CD4-positive, alpha-beta T cell (primary cell): Measurements from ENCODE around the gene EIF1AD. TPM values are rescaled to one million over a fixed set of nuclear protein-coding genes. Genes with fewer than 3 reads are reported as not detected.

Experiments
- ATAC-seq: fragments of 200-7000 bp; cut with Tn5 transposase; one replicate; pipeline ENCODE4 v1.10.0; 2022; ENCODE audit warnings: mild to moderate bottlenecking; ENCODE audit not compliant: poor library complexity
- CTCF ChIA-PET: fragments of 350-600 bp; sonication (Branson Sonifier 250); formaldehyde crosslinking; loops from one replicate; lab custom pipeline; 2021; ENCODE audit warnings: antibody characterized with exemption, inconsistent platforms; lab: Charles Lee
- POLR2A ChIA-PET: fragments of 350-600 bp; sonication (Branson Sonifier 250); formaldehyde crosslinking; loops from one replicate; lab custom pipeline; 2021; ENCODE audit warnings: antibody characterized with exemption, inconsistent platforms; lab: Charles Lee
- DNase-seq, 14 experiments: peaks; one replicate each; pipeline ENCODE4 v3.0.0-alpha.2; 2013 to 2020; ENCODE audit warnings: mixed read lengths in 2 of 14
- H3K27ac ChIP-seq, 2 donors: one replicate each; pipeline versions ENCODE4 v1.5.1 to v1.7.0; 2013; ENCODE audit warnings: low read length in 2 of 2, low read depth in 1 of 2, mild to moderate bottlenecking in 1 of 2
- H3K27me3 ChIP-seq, 2 experiments: 1 replicate in 1 of 2; 2 replicates in 1 of 2; pipeline versions ENCODE4 v1.6.1 to v1.7.0; 2013; ENCODE audit warnings: low read length in 2 of 2, control low read depth in 1 of 2, mild to moderate bottlenecking in 1 of 2, moderate library complexity in 1 of 2; ENCODE audit not compliant: insufficient read depth in 2 of 2, control insufficient read depth in 1 of 2
- H3K36me3 ChIP-seq: one replicate; pipeline ENCODE4 v1.6.1; 2013; ENCODE audit warnings: low read length, control low read depth; ENCODE audit not compliant: insufficient read depth
- H3K4me1 ChIP-seq: one replicate; pipeline ENCODE4 v1.6.1; 2013; ENCODE audit warnings: low read length, control low read depth; ENCODE audit not compliant: insufficient read depth
- H3K4me3 ChIP-seq: one replicate; pipeline ENCODE4 v1.5.1; 2013; ENCODE audit warnings: mild to moderate bottlenecking, low read length, moderate library complexity
- H3K9me3 ChIP-seq, 2 experiments: 1 replicate in 1 of 2; 2 replicates in 1 of 2; pipeline versions ENCODE4 v1.6.1 to v1.7.0; 2013; ENCODE audit warnings: low read length in 2 of 2, mild to moderate bottlenecking in 2 of 2, control low read depth in 1 of 2, moderate library complexity in 1 of 2; ENCODE audit not compliant: control insufficient read depth in 1 of 2, insufficient read depth in 1 of 2
- H3K27ac Mint-ChIP-seq: one replicate; pipeline ENCODE4 v1.8.0; 2020; ENCODE audit warnings: mixed read lengths
- H3K27me3 Mint-ChIP-seq: one replicate; pipeline ENCODE4 v1.8.0; 2021; ENCODE audit warnings: mixed read lengths
- H3K36me3 Mint-ChIP-seq: one replicate; pipeline ENCODE4 v1.8.0; 2021; ENCODE audit warnings: low read depth, mixed read lengths
- H3K4me1 Mint-ChIP-seq: one replicate; pipeline ENCODE4 v1.8.0; 2021; ENCODE audit warnings: low read depth, mixed read lengths
- H3K4me3 Mint-ChIP-seq: one replicate; pipeline ENCODE4 v1.8.0; 2020; ENCODE audit warnings: mild to moderate bottlenecking, mixed read lengths
- H3K9me3 Mint-ChIP-seq: one replicate; pipeline ENCODE4 v1.8.0; 2020; ENCODE audit warnings: mixed read lengths
- CTCF ChIP-seq: fragments of 200-600 bp; IDR thresholded peaks from one replicate; pipeline ENCODE4 v1.8.0; 2022; ENCODE audit warnings: antibody characterized with exemption, mild to moderate bottlenecking
- intact Hi-C, 2 experiments: fragments of 100-400 bp; cut with DNase I in 1 of 2; cut with micrococcal nuclease in 1 of 2; formaldehyde crosslinking; loops; one replicate each; pipeline versions ENCODE4 v1.15.1 to v1.9.0; 2023 to 2025; cut with DNase I, micrococcal nuclease
- total RNA-seq, 174 experiments: library from RNA in 2 of 174; stranded (reverse) in 2 of 174; gene quantifications; one replicate each; pipeline ENCODE4 v1.2.3 and lab custom pipeline; 2021 to 2026

EIF1AD gene
- total RNA-seq, 2 experiments from 2014 or later = 88.2 to 94.1 TPM

GRCh38 chr11:66048547-66049323 lies 46.8 kb upstream of the EIF1AD start, which contains the start of gene GAL3ST3:
GAL3ST3 (minus strand) TSS chr11:66049161; CDS start chr11:66045415, 3,746 bp downstream.
- peaks cover 5% of the 10 kb centered on the region for H3K27me3 Mint-ChIP-seq
- Histone ChIP-seq H3K36me3 (peaks cover 7% of the 10 kb centered on the region), H3K9me3 (no peaks in the 10 kb centered on the region), H3K4me3 (no peak within 1 kb of the TSS), H3K4me1 (peaks cover 49% of the 10 kb centered on the region), H3K27ac (no peak within 1 kb of the TSS), H3K27me3 (no peaks in the 10 kb centered on the region)
- H3K4me1 Mint-ChIP-seq = peaks cover 42% of the 10 kb centered on the region
- no peak for ATAC-seq
- ChIA-PET CTCF (interaction anchor here (1.2 kb wide), 1 partner anchor 26 kb away, joined by 6 read pairs; no protein-coding TSS in a partner anchor), POLR2A (no interaction called here)
- intact Hi-C loops = loop anchor here in 1 of 2 experiments (10.0 kb wide), 1 partner anchor 334 kb away; the partner anchor contains the start of gene KAT5
- no peak for TF ChIP-seq CTCF
- H3K9me3 Mint-ChIP-seq = no peaks in the 10 kb centered on the region
- peak within 1 kb of the TSS; percentile 24 for H3K27ac Mint-ChIP-seq
- DNase-seq = peak in 2 of 14 experiments; percentile 17 to 36
- H3K36me3 Mint-ChIP-seq = peaks cover 23% of the 10 kb centered on the region
- peak within 1 kb of the TSS; percentile 46 for H3K4me3 Mint-ChIP-seq

DNA sequence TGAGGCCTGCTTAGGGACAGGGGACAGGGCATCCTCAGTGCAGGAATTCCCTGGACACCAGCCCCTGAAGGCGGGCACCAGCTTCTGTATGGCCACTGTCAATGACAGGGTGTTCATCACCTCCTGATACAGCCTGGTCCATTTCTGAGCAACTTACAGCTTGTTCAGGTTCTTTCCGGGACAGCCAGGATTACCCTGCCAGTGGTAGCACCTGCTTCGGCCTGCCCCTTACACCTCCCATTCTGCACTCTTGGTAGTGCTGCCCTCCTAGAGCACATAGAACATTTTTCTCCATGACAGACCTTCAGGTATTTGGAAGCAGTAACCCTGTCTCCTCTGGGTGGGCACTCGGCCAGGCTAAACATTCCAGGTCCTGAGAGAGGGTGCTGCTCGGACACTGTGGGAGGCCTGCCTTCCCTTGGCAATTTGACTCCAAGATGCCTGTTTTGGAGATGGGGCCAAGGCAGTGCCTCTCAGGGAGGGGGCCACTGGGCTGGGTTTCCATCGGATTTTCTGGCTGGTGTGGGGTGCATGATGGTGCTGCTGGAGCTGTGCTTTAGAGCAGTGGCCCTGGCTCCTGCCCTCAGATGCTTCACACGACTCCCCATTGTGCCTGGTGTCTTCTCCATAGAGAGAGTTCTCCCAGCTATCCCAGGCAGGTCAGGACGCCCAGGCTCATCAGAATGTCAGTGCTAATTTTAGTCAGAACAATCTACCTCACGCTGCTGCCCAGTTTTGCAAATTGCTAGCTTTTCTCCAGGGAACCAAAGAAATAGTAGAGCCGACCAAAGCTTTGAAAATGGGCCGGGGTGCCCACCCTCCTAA lies 45.8 kb upstream of the EIF1AD start:
- H3K27ac Mint-ChIP-seq = no peak overlapping the region
- DNase-seq = no peak
- H3K4me3 Mint-ChIP-seq = no peak overlapping the region
- H3K9me3 Mint-ChIP-seq = no peaks in the 10 kb centered on the region
- no peak for TF ChIP-seq CTCF
- peaks cover 36% of the 10 kb centered on the region for H3K4me1 Mint-ChIP-seq
- POLR2A ChIA-PET = no interaction called here
- H3K36me3 Mint-ChIP-seq = peaks cover 16% of the 10 kb centered on the region
- Histone ChIP-seq H3K36me3 (no peaks in the 10 kb centered on the region), H3K4me3 (no peak overlapping the region), H3K27me3 (no peaks in the 10 kb centered on the region), H3K9me3 (no peaks in the 10 kb centered on the region), H3K4me1 (peaks cover 40% of the 10 kb centered on the region), H3K27ac (no peak overlapping the region)
- H3K27me3 Mint-ChIP-seq = peaks cover 5% of the 10 kb centered on the region
- intact Hi-C loops = loop anchor here in 1 of 2 experiments (10.0 kb wide), 1 partner anchor 333 kb away; the partner anchor contains the start of gene KAT5
- ATAC-seq = no peak
- CTCF ChIA-PET = interaction anchor here (1.2 kb wide), 1 partner anchor 25 kb away, joined by 6 read pairs; no protein-coding TSS in a partner anchor

GRCh38 chr11:66046901-66047300 lies 44.9 kb upstream of the EIF1AD start:
- Histone ChIP-seq H3K9me3 (no peaks in the 10 kb centered on the region), H3K36me3 (no peaks in the 10 kb centered on the region), H3K27ac (no peak overlapping the region), H3K27me3 (no peaks in the 10 kb centered on the region), H3K4me3 (no peak overlapping the region), H3K4me1 (peaks cover 36% of the 10 kb centered on the region)
- Mint-ChIP-seq H3K27ac (no peak overlapping the region), H3K9me3 (no peaks in the 10 kb centered on the region), H3K4me1 (peaks cover 27% of the 10 kb centered on the region), H3K36me3 (peaks cover 8% of the 10 kb centered on the region), H3K4me3 (no peak overlapping the region), H3K27me3 (peaks cover 5% of the 10 kb centered on the region)
- CTCF ChIA-PET = no interaction called here
- ATAC-seq (no peak), DNase-seq (no peak)
- intact Hi-C loops = loop anchor here in 1 of 2 experiments (10.0 kb wide), 1 partner anchor 332 kb away; the partner anchor contains the start of gene KAT5
- POLR2A ChIA-PET = no interaction called here
- TF ChIP-seq CTCF = no peak
